H1 (cell line): ENCODE results near the gene SLC24A3. TPM values are rescaled to one million over a fixed set of nuclear protein-coding genes. Genes with fewer than 3 reads are reported as not detected.
A peak's percentile ranks its signal among the peaks of the same experiment; 100 is the strongest.

Source experiments
- CTCF ChIA-PET: fragments of 300-600 bp; sonication (Branson Sonifier 250); formaldehyde crosslinking; loops from one replicate; lab custom pipeline; 2021; ENCODE audit not compliant: partially characterized antibody; lab: Charles Lee
- POLR2A ChIA-PET: fragments of 300-600 bp; sonication (Branson Sonifier 250); formaldehyde crosslinking; loops from one replicate; lab custom pipeline; 2021; ENCODE audit warnings: inconsistent platforms; ENCODE audit not compliant: partially characterized antibody; lab: Charles Lee
- DNase-seq, 2 experiments: peaks; one replicate each; pipeline versions ENCODE4 v3.0.0 to v3.0.0-alpha.2; 2010 to 2022; ENCODE audit warnings: low spot score in 2 of 2, low read depth in 1 of 2, mixed read lengths in 1 of 2
- FAIRE-seq: peaks from 2 replicates; lab custom pipeline; 2011; peaks lifted over from hg19 to GRCh38; lab: Jason Lieb, UNC
- H2AFZ ChIP-seq: 2 replicates; pipeline ENCODE4 v1.8.1; 2012; ENCODE audit warnings: low read length, inconsistent platforms
- H2AK5ac ChIP-seq: 2 replicates; pipeline ENCODE4 v1.6.1; 2013; ENCODE audit warnings: low read depth, low read length
- H2BK120ac ChIP-seq: replicated peaks from 2 replicates; pipeline ENCODE3; 2013; ENCODE audit warnings: low read depth, low read length, inconsistent platforms
- H2BK12ac ChIP-seq: 2 replicates; pipeline ENCODE4 v1.6.1; 2013; ENCODE audit warnings: low read depth, low read length
- H2BK15ac ChIP-seq: 2 replicates; pipeline ENCODE4 v1.6.1; 2013; ENCODE audit warnings: low read length
- H2BK20ac ChIP-seq: 2 replicates; pipeline ENCODE4 v1.6.1; 2013; ENCODE audit warnings: low read length
- H2BK5ac ChIP-seq: 2 replicates; pipeline ENCODE4 v1.6.1; 2013; ENCODE audit warnings: low read depth, low read length
- H3K14ac ChIP-seq: 2 replicates; pipeline ENCODE4 v1.6.1; 2013; ENCODE audit warnings: inconsistent platforms; ENCODE audit not compliant: insufficient read length
- H3K18ac ChIP-seq: 2 replicates; pipeline ENCODE4 v1.6.1; 2013; ENCODE audit warnings: low read length; ENCODE audit errors: extremely low read depth
- H3K23ac ChIP-seq: 2 replicates; pipeline ENCODE4 v1.6.1; 2013; ENCODE audit warnings: inconsistent platforms; ENCODE audit not compliant: insufficient read length
- H3K23me2 ChIP-seq: 2 replicates; pipeline ENCODE4 v1.6.1; 2013; ENCODE audit warnings: low read depth, low read length
- H3K27ac ChIP-seq: 2 replicates; pipeline ENCODE4 v1.6.1; 2011; ENCODE audit warnings: low read depth, low read length, inconsistent platforms
- H3K27me3 ChIP-seq, 4 experiments: replicated peaks in 1 of 4; 1 replicate in 1 of 4; 2 replicates in 3 of 4; pipeline versions ENCODE4 v1.6.1 to v1.8.1; 2011 to 2013; ENCODE audit warnings: low read length in 3 of 4, mild to moderate bottlenecking in 3 of 4, inconsistent platforms in 2 of 4, mixed read lengths in 2 of 4, moderate library complexity in 1 of 4; ENCODE audit not compliant: control insufficient read depth in 3 of 4, insufficient read depth in 3 of 4; ENCODE audit errors: extremely low read depth in 1 of 4
- H3K36me3 ChIP-seq, 4 experiments: 2 replicates each; pipeline versions ENCODE4 v1.6.1 to v1.8.1; 2011 to 2013; ENCODE audit warnings: mild to moderate bottlenecking in 4 of 4, low read length in 3 of 4, moderate library complexity in 2 of 4, control low read depth in 1 of 4, inconsistent platforms in 1 of 4; ENCODE audit not compliant: insufficient read depth in 4 of 4, control insufficient read depth in 2 of 4
- H3K4ac ChIP-seq: replicated peaks from 2 replicates; pipeline ENCODE3; 2013; ENCODE audit warnings: low read length, low read depth, mixed read lengths, inconsistent platforms; ENCODE audit not compliant: insufficient read length
- H3K4me1 ChIP-seq, 4 experiments: replicated peaks in 1 of 4; 1 replicate in 1 of 4; 2 replicates in 3 of 4; pipeline versions ENCODE4 v1.6.1 to v1.8.1; 2011 to 2013; ENCODE audit warnings: low read length in 3 of 4, inconsistent platforms in 2 of 4, mixed read lengths in 1 of 4; ENCODE audit not compliant: insufficient read depth in 4 of 4, control insufficient read depth in 3 of 4
- H3K4me2 ChIP-seq, 2 experiments: 2 replicates each; pipeline versions ENCODE4 v1.6.1 to v1.8.1; 2011 to 2013; ENCODE audit warnings: low read depth in 2 of 2, low read length in 2 of 2, control low read depth in 1 of 2, inconsistent platforms in 1 of 2, mild to moderate bottlenecking in 1 of 2; ENCODE audit not compliant: insufficient read depth in 1 of 2
- H3K4me3 ChIP-seq, 4 experiments: fragments of 200-600, 300-600 bp in 1 of 4; sonication (generic), shearing (Covaris generic), sonication (Bioruptor Twin) in 1 of 4; 2 replicates each; pipeline versions ENCODE4 v1.5.1 to v1.8.1; 2011 to 2016; ENCODE audit warnings: low read length in 4 of 4, low read depth in 3 of 4, control low read depth in 2 of 4, inconsistent platforms in 2 of 4, mild to moderate bottlenecking in 2 of 4, mixed read lengths in 1 of 4, moderate library complexity in 1 of 4; ENCODE audit not compliant: insufficient read depth in 2 of 4; ENCODE audit errors: extremely low read depth in 1 of 4
- H3K56ac ChIP-seq: replicated peaks from 2 replicates; pipeline ENCODE3; 2013; ENCODE audit warnings: low read depth, mild to moderate bottlenecking, mixed read lengths, low read length, inconsistent platforms; ENCODE audit not compliant: insufficient read length
- H3K79me1 ChIP-seq: 2 replicates; pipeline ENCODE4 v1.6.1; 2013; ENCODE audit warnings: low read depth, low read length, control low read depth
- H3K79me2 ChIP-seq, 2 experiments: 2 replicates each; pipeline versions ENCODE4 v1.6.1 to v1.8.1; 2012 to 2013; ENCODE audit warnings: low read length in 2 of 2, mild to moderate bottlenecking in 2 of 2, inconsistent platforms in 1 of 2; ENCODE audit not compliant: insufficient read depth in 2 of 2, control insufficient read depth in 1 of 2
- H3K9ac ChIP-seq, 4 experiments: replicated peaks in 1 of 4; 1 replicate in 1 of 4; 2 replicates in 3 of 4; pipeline versions ENCODE4 v1.6.1 to v1.8.1; 2011 to 2013; ENCODE audit warnings: low read depth in 3 of 4, low read length in 3 of 4, control low read depth in 2 of 4, mild to moderate bottlenecking in 2 of 4, moderate library complexity in 2 of 4, inconsistent platforms in 1 of 4; ENCODE audit errors: extremely low read depth in 1 of 4
- H3K9me3 ChIP-seq, 2 experiments: 2 replicates each; pipeline versions ENCODE4 v1.6.1 to v1.8.1; 2012 to 2013; ENCODE audit warnings: mild to moderate bottlenecking in 2 of 2, moderate library complexity in 2 of 2, control low read depth in 1 of 2, inconsistent platforms in 1 of 2, low read depth in 1 of 2, low read length in 1 of 2, mixed read lengths in 1 of 2; ENCODE audit not compliant: insufficient read depth in 2 of 2
- H4K20me1 ChIP-seq, 2 experiments: replicated peaks in 1 of 2; 2 replicates each; pipeline versions ENCODE3 to v1.8.1; 2011 to 2013; ENCODE audit warnings: inconsistent platforms in 2 of 2, low read length in 2 of 2, mild to moderate bottlenecking in 1 of 2; ENCODE audit not compliant: insufficient read depth in 2 of 2, control insufficient read depth in 1 of 2
- H4K5ac ChIP-seq: 2 replicates; pipeline ENCODE4 v1.6.1; 2013; ENCODE audit warnings: low read length, low read depth, mixed read lengths, inconsistent platforms; ENCODE audit not compliant: insufficient read length
- H4K8ac ChIP-seq: 2 replicates; pipeline ENCODE4 v1.8.0; 2013; ENCODE audit warnings: mild to moderate bottlenecking, moderate library complexity, low read length, inconsistent platforms; ENCODE audit not compliant: insufficient read depth; ENCODE audit errors: extremely low read depth
- H4K91ac ChIP-seq: replicated peaks from 2 replicates; pipeline ENCODE3; 2013; ENCODE audit warnings: low read length, mixed read lengths, inconsistent platforms; ENCODE audit not compliant: insufficient read length
- BACH1 ChIP-seq: IDR thresholded peaks from 2 replicates; pipeline ENCODE4 v1.6.1; 2012; ENCODE audit warnings: low read length, improper control_type of control experiment
- CBX8 ChIP-seq: fragments of 300-800, 300-1000 bp; sonication (generic); IDR thresholded peaks from 2 replicates; pipeline ENCODE4 v1.7.1; 2016; ENCODE audit warnings: low read depth, low read length, borderline replicate concordance
- CHD1 ChIP-seq: IDR thresholded peaks from 2 replicates; pipeline ENCODE4 v1.6.1; 2012; ENCODE audit warnings: low read depth, low read length, improper control_type of control experiment
- EGR1 ChIP-seq: IDR thresholded peaks from 2 replicates; pipeline ENCODE4 v1.6.1; 2011; ENCODE audit warnings: low read depth, low read length, borderline replicate concordance
- GABPA ChIP-seq: IDR thresholded peaks from 2 replicates; pipeline ENCODE4 v1.6.1; 2011; ENCODE audit warnings: mild to moderate bottlenecking, low read length, moderate library complexity, borderline replicate concordance; ENCODE audit not compliant: insufficient read depth
- SP2 ChIP-seq: IDR thresholded peaks from 2 replicates; pipeline ENCODE4 v1.6.1; 2012; ENCODE audit warnings: mild to moderate bottlenecking, low read length, inconsistent platforms
- WGBS, 2 experiments: shearing (Covaris generic) in 1 of 2; methylation state at CpG; one replicate each; pipeline versions ENCODE4 v1.1.6 to v1.1.7; 2013 to 2015; ENCODE audit warnings: low lambda C conversion rate in 2 of 2, mixed read lengths in 2 of 2, inconsistent platforms in 1 of 2, low coverage in 1 of 2, missing lambda C conversion rate in 1 of 2; ENCODE audit not compliant: insufficient replicate concordance in 2 of 2, insufficient coverage in 1 of 2, insufficient read length in 1 of 2; ENCODE audit errors: extremely low coverage in 1 of 2, missing lambda C conversion rate in 1 of 2; 5-methylcytosine and 5-hydroxymethylcytosine counted together
- polyA plus RNA-seq, 7 experiments: library from polyadenylated mRNA; depleted of rRNA in 3 of 7; stranded (reverse) in 5 of 7; unstranded in 2 of 7; fragments of >200 nt in 5 of 7; fragments of 200-250 nt in 2 of 7; gene quantifications; 1 replicate in 5 of 7; 2 replicates in 1 of 7; 4 replicates in 1 of 7; pipeline versions ENCODE4 v1.2.1 to v1.2.3, GENCODE V29; 2011 to 2013; ENCODE audit warnings: missing spikeins in 2 of 7, mixed read lengths in 2 of 7
- total RNA-seq: library from RNA; stranded (reverse); fragmentation: NEBNext Ultra II Directional; extraction: Animal tissue kit (Norgen Biotek cat#: 25700); gene quantifications from 2 replicates; pipeline ENCODE4 v1.2.1, GENCODE V29; 2021

Gene SLC24A3
- total and polyA plus RNA-seq, 2 of the 8 experiments (the other 6 are each of a cell fraction or from before 2014, with no cell fraction given), result 4.5 to 6.3 TPM

GRCh38 chr20:19244291-19244690 is 31.8 kb downstream of the SLC24A3 start:
- peak; percentile 60 for FAIRE-seq
- DNase-seq, result no peak
- CTCF ChIA-PET, result interaction anchor here (1.2 kb wide), 1 partner anchor 9 kb away, joined by 3 read pairs; no protein-coding TSS in a partner anchor

More at GRCh38 chr20:19244291-19244690, 31.8 kb downstream of the SLC24A3 start:
- Histone ChIP-seq H3K23ac (no peak overlapping the region), H2BK5ac (no peak overlapping the region), H2BK120ac (no peak overlapping the region), H2BK20ac (no peak overlapping the region), H4K8ac (no peak overlapping the region), H3K36me3 (no peaks in the 10 kb centered on the region), H3K79me1 (no peaks in the 10 kb centered on the region), H3K4me2 (no peak overlapping the region), H3K27me3 (no peaks in the 10 kb centered on the region), H3K4me3 (no peak overlapping the region), H2AFZ (no peak overlapping the region), H2BK15ac (no peak overlapping the region), H3K27ac (0 out of 2 replicates have a peak overlapping the region, but pooled peaks have one; percentile 9), H2BK12ac (no peak overlapping the region), H3K79me2 (no peaks in the 10 kb centered on the region), H3K18ac (no peak overlapping the region), H4K91ac (no peak overlapping the region), H4K5ac (no peak overlapping the region), H2AK5ac (no peak overlapping the region), H3K4ac (no peak overlapping the region), H3K9me3 (no peaks in the 10 kb centered on the region; a peak in 1 of 4 replicates), H4K20me1 (no peaks in the 10 kb centered on the region), H3K9ac (no peak overlapping the region), H3K23me2 (no peaks in the 10 kb centered on the region), H3K4me1 (no peaks in the 10 kb centered on the region), H3K14ac (no peak overlapping the region), H3K56ac (no peak overlapping the region)
- TF ChIP-seq CHD1 (no peak), EGR1 (no peak), GABPA (no peak), BACH1 (no peak), CBX8 (no peak), SP2 (no peak)
- POLR2A ChIA-PET, result no interaction called here
- WGBS, 2 experiments, result 90% methylated on average over 8 of the region's 8 CpGs; no CpG with 5 or more reads in 1 of the 2 experiments
